ENCODE data around the gene ACTRT2. TPM values are rescaled to one million over a fixed set of nuclear protein-coding genes. Genes with fewer than 3 reads are reported as not detected.
A peak's percentile ranks its signal among the peaks of the same experiment; 100 is the strongest.

Gene ACTRT2
- total and polyA plus RNA-seq, 2 donors = not detected

- DNase-seq (ENCODE audit: low read depth in 6 of 9, low spot score in 9 of 9) = peak; percentile 68 to 95 (median 82)
- no peaks in the 10 kb centered on the region for H3K36me3 ChIP-seq (ENCODE audit: control insufficient read depth in 2 of 2, insufficient read depth in 2 of 2, low read length in 1 of 2)
- H3K27ac ChIP-seq (ENCODE audit: low read depth in 1 of 2, low read length in 1 of 2) = peak overlapping the region in 1 of 2 donors; percentile 51
- peaks cover 12 to 67% of the 10 kb centered on the region in 2 donors for H3K4me1 ChIP-seq (ENCODE audit: control insufficient read depth in 2 of 2, insufficient read depth in 2 of 2, low read length in 2 of 2)
- no peaks in the 10 kb centered on the region for H3K9me3 ChIP-seq (ENCODE audit: control insufficient read depth in 2 of 2, insufficient read depth in 1 of 2, low read length in 1 of 2)
- peaks cover 0 to 57% of the 10 kb centered on the region in 2 donors for H3K27me3 ChIP-seq (ENCODE audit: control insufficient read depth in 2 of 2, insufficient read depth in 1 of 2, low read length in 1 of 2)
- 46% methylated on average over 25 of the region's 25 CpGs for WGBS
- no peak overlapping the region for H3K4me3 ChIP-seq (ENCODE audit: low read length in 2 of 2)
Observed at GRCh38 chr1:3033040-3033789, 11.9 kb downstream of the ACTRT2 start.

DNA sequence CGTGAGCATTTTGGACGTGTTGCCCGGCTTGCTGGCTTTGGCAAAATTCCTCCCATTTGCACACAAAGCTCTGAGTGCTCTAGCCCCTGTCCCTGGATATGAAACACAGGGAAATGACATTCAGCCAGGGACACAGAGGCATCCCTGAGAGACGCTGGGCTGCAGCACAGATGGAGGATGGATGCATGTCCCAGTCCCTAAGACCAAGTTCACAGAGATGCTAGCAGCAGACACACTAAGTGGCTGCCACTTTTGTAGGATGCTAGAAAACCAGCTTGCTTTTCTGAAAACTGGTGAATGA is 12.5 kb downstream of the ACTRT2 start:
- H3K36me3 ChIP-seq (ENCODE audit: control insufficient read depth in 2 of 2, insufficient read depth in 2 of 2, low read length in 1 of 2) = no peaks in the 10 kb centered on the region
- WGBS = 96% methylated on average over 4 of the region's 4 CpGs
- H3K27me3 ChIP-seq (ENCODE audit: control insufficient read depth in 2 of 2, insufficient read depth in 1 of 2, low read length in 1 of 2) = peaks cover 0 to 54% of the 10 kb centered on the region in 2 donors
- no peaks in the 10 kb centered on the region for H3K9me3 ChIP-seq (ENCODE audit: control insufficient read depth in 2 of 2, insufficient read depth in 1 of 2, low read length in 1 of 2)
- no peak overlapping the region for H3K4me3 ChIP-seq (ENCODE audit: low read length in 2 of 2)
- no peak for DNase-seq (ENCODE audit: low read depth in 6 of 9, low spot score in 9 of 9)
- no peak overlapping the region for H3K27ac ChIP-seq (ENCODE audit: low read depth in 1 of 2, low read length in 1 of 2)
- H3K4me1 ChIP-seq (ENCODE audit: control insufficient read depth in 2 of 2, insufficient read depth in 2 of 2, low read length in 2 of 2) = peaks cover 17 to 67% of the 10 kb centered on the region in 2 donors

- no peak overlapping the region for H3K4me3 ChIP-seq (ENCODE audit: low read length in 2 of 2)
- DNase-seq (ENCODE audit: low read depth in 6 of 9, low spot score in 9 of 9) = no peak
- H3K27me3 ChIP-seq (ENCODE audit: control insufficient read depth in 2 of 2, insufficient read depth in 1 of 2, low read length in 1 of 2) = peaks cover 0 to 51% of the 10 kb centered on the region in 2 donors
- H3K27ac ChIP-seq (ENCODE audit: low read depth in 1 of 2, low read length in 1 of 2) = no peak overlapping the region
- WGBS = 93% methylated on average over 7 of the region's 7 CpGs
- H3K36me3 ChIP-seq (ENCODE audit: control insufficient read depth in 2 of 2, insufficient read depth in 2 of 2, low read length in 1 of 2) = no peaks in the 10 kb centered on the region
- H3K9me3 ChIP-seq (ENCODE audit: control insufficient read depth in 2 of 2, insufficient read depth in 1 of 2, low read length in 1 of 2) = no peaks in the 10 kb centered on the region
- H3K4me1 ChIP-seq (ENCODE audit: control insufficient read depth in 2 of 2, insufficient read depth in 2 of 2, low read length in 2 of 2) = peaks cover 19 to 69% of the 10 kb centered on the region in 2 donors
Observed at GRCh38 chr1:3034162-3034561, 12.9 kb downstream of the ACTRT2 start.

DNA sequence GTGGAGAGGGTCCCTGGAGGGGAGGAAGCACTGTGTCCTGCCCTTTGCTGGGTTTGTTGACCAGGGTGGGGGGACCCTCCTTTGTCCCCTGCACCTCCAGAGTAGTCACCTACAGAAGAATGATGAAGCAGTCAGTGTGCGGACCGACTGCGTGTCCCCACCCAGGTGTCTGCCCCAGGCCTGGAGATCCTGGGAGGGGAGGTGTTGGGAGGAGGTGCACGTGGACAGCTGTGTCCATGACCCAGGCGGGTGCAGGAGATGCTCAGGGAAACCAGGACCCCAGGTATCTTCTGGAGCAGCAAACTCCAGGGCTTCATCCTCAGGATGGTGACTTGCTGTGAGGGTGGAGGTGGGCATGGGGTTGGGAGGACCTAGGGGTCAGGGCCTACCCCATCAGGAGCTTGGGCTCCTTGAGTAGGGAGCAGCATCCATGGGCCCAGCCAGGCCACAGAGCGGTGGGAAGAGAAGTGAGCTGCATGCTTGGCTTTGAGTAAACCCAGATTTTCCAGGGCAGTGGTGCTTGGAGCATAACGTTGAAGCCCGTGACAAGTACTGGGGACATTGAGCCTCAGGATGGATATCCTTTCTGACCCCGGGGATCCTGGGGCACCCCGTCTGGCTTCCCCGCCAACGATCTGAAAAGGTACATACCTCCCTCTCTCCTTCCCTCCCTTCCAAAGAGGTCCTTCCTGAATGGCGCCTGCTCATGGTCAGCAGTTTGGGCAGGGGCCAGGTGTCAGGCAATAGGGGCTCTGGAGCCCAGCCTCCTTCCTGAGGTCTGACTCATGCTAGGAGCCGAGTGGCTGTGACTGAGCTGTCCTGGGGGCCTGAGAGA is 13.7 kb downstream of the ACTRT2 start:
- Histone ChIP-seq H3K27ac (ENCODE audit: low read depth in 1 of 2, low read length in 1 of 2) (no peak overlapping the region), H3K27me3 (ENCODE audit: control insufficient read depth in 2 of 2, insufficient read depth in 1 of 2, low read length in 1 of 2) (peaks cover 0 to 43% of the 10 kb centered on the region in 2 donors), H3K4me1 (ENCODE audit: control insufficient read depth in 2 of 2, insufficient read depth in 2 of 2, low read length in 2 of 2) (peaks cover 19 to 73% of the 10 kb centered on the region in 2 donors), H3K36me3 (ENCODE audit: control insufficient read depth in 2 of 2, insufficient read depth in 2 of 2, low read length in 1 of 2) (no peaks in the 10 kb centered on the region), H3K9me3 (ENCODE audit: control insufficient read depth in 2 of 2, insufficient read depth in 1 of 2, low read length in 1 of 2) (no peaks in the 10 kb centered on the region), H3K4me3 (ENCODE audit: low read length in 2 of 2) (no peak overlapping the region)
- 89% methylated on average over 14 of the region's 14 CpGs for WGBS
- DNase-seq (ENCODE audit: low read depth in 6 of 9, low spot score in 9 of 9) = no peak

GRCh38 chr1:3035563-3036446 is 14.5 kb downstream of the ACTRT2 start:
- H3K4me3 ChIP-seq (ENCODE audit: low read length in 2 of 2) = no peak overlapping the region
- DNase-seq (ENCODE audit: low read depth in 6 of 9, low spot score in 9 of 9) = no peak
- peaks cover 0 to 37% of the 10 kb centered on the region in 2 donors for H3K27me3 ChIP-seq (ENCODE audit: control insufficient read depth in 2 of 2, insufficient read depth in 1 of 2, low read length in 1 of 2)
- H3K4me1 ChIP-seq (ENCODE audit: control insufficient read depth in 2 of 2, insufficient read depth in 2 of 2, low read length in 2 of 2) = peaks cover 19 to 81% of the 10 kb centered on the region in 2 donors
- no peaks in the 10 kb centered on the region for H3K36me3 ChIP-seq (ENCODE audit: control insufficient read depth in 2 of 2, insufficient read depth in 2 of 2, low read length in 1 of 2)
- no peak overlapping the region for H3K27ac ChIP-seq (ENCODE audit: low read depth in 1 of 2, low read length in 1 of 2)
- no peaks in the 10 kb centered on the region for H3K9me3 ChIP-seq (ENCODE audit: control insufficient read depth in 2 of 2, insufficient read depth in 1 of 2, low read length in 1 of 2)
- 90% methylated on average over 19 of the region's 19 CpGs for WGBS

- 82% methylated on average over 22 of the region's 22 CpGs for WGBS
- Histone ChIP-seq H3K4me1 (ENCODE audit: control insufficient read depth in 2 of 2, insufficient read depth in 2 of 2, low read length in 2 of 2) (peaks cover 19 to 80% of the 10 kb centered on the region in 2 donors), H3K27ac (ENCODE audit: low read depth in 1 of 2, low read length in 1 of 2) (no peak overlapping the region), H3K36me3 (ENCODE audit: control insufficient read depth in 2 of 2, insufficient read depth in 2 of 2, low read length in 1 of 2) (no peaks in the 10 kb centered on the region), H3K4me3 (ENCODE audit: low read length in 2 of 2) (no peak overlapping the region), H3K9me3 (ENCODE audit: control insufficient read depth in 2 of 2, insufficient read depth in 1 of 2, low read length in 1 of 2) (no peaks in the 10 kb centered on the region), H3K27me3 (ENCODE audit: control insufficient read depth in 2 of 2, insufficient read depth in 1 of 2, low read length in 1 of 2) (peaks cover 0 to 32% of the 10 kb centered on the region in 2 donors)
- no peak for DNase-seq (ENCODE audit: low read depth in 6 of 9, low spot score in 9 of 9)
Observed at GRCh38 chr1:3036447-3037280, 15.4 kb downstream of the ACTRT2 start.

GRCh38 chr1:3037281-3038040 is 16.2 kb downstream of the ACTRT2 start:
- DNase-seq (ENCODE audit: low read depth in 6 of 9, low spot score in 9 of 9) = no peak
- WGBS = 95% methylated on average over 32 of the region's 32 CpGs
- Histone ChIP-seq H3K27ac (ENCODE audit: low read depth in 1 of 2, low read length in 1 of 2) (no peak overlapping the region), H3K27me3 (ENCODE audit: control insufficient read depth in 2 of 2, insufficient read depth in 1 of 2, low read length in 1 of 2) (peaks cover 0 to 26% of the 10 kb centered on the region in 2 donors), H3K4me1 (ENCODE audit: control insufficient read depth in 2 of 2, insufficient read depth in 2 of 2, low read length in 2 of 2) (peaks cover 19 to 72% of the 10 kb centered on the region in 2 donors), H3K36me3 (ENCODE audit: control insufficient read depth in 2 of 2, insufficient read depth in 2 of 2, low read length in 1 of 2) (no peaks in the 10 kb centered on the region), H3K9me3 (ENCODE audit: control insufficient read depth in 2 of 2, insufficient read depth in 1 of 2, low read length in 1 of 2) (no peaks in the 10 kb centered on the region), H3K4me3 (ENCODE audit: low read length in 2 of 2) (no peak overlapping the region)

- peaks cover 0 to 26% of the 10 kb centered on the region in 2 donors for H3K27me3 ChIP-seq (ENCODE audit: control insufficient read depth in 2 of 2, insufficient read depth in 1 of 2, low read length in 1 of 2)
- H3K4me1 ChIP-seq (ENCODE audit: control insufficient read depth in 2 of 2, insufficient read depth in 2 of 2, low read length in 2 of 2) = peaks cover 17 to 65% of the 10 kb centered on the region in 2 donors
- no peak overlapping the region for H3K4me3 ChIP-seq (ENCODE audit: low read length in 2 of 2)
- no peak overlapping the region for H3K27ac ChIP-seq (ENCODE audit: low read depth in 1 of 2, low read length in 1 of 2)
- 95% methylated on average over 11 of the region's 11 CpGs for whole genome bisulfite sequencing
- no peaks in the 10 kb centered on the region for H3K9me3 ChIP-seq (ENCODE audit: control insufficient read depth in 2 of 2, insufficient read depth in 1 of 2, low read length in 1 of 2)
- H3K36me3 ChIP-seq (ENCODE audit: control insufficient read depth in 2 of 2, insufficient read depth in 2 of 2, low read length in 1 of 2) = no peaks in the 10 kb centered on the region
- DNase-seq (ENCODE audit: low read depth in 6 of 9, low spot score in 9 of 9) = no peak
Observed at GRCh38 chr1:3038113-3038551, 16.9 kb downstream of the ACTRT2 start.
